ENCODE data around the gene ZNF800. TPM values are rescaled to one million over a fixed set of nuclear protein-coding genes. Genes with fewer than 3 reads are reported as not detected.

Gene ZNF800
- total RNA-seq, 2 donors from 2014 or later = 29.8 to 33.9 TPM

- no peak overlapping the region for H3K27ac ChIP-seq
- intact Hi-C loops (cut with DNase I) = no loop called here
- no peak for DNase-seq (ENCODE audit: low spot score)
- no peak overlapping the region for H3K4me3 ChIP-seq
- H3K9me3 ChIP-seq = no peaks in the 10 kb centered on the region
- H3K4me1 ChIP-seq (replicated peaks) = no peaks in the 10 kb centered on the region
- H3K27me3 ChIP-seq (replicated peaks; ENCODE audit: insufficient read depth) = no peaks in the 10 kb centered on the region
- no peaks in the 10 kb centered on the region for H3K36me3 ChIP-seq
- 39% methylated on average over 5 of the region's 5 CpGs for WGBS
- TF ChIP-seq POLR2AphosphoS5 (IDR thresholded peaks at IDR 0.05) = no peak
- TF ChIP-seq POLR2A (IDR thresholded peaks at IDR 0.05) = no peak
- TF ChIP-seq, protein P1, sequence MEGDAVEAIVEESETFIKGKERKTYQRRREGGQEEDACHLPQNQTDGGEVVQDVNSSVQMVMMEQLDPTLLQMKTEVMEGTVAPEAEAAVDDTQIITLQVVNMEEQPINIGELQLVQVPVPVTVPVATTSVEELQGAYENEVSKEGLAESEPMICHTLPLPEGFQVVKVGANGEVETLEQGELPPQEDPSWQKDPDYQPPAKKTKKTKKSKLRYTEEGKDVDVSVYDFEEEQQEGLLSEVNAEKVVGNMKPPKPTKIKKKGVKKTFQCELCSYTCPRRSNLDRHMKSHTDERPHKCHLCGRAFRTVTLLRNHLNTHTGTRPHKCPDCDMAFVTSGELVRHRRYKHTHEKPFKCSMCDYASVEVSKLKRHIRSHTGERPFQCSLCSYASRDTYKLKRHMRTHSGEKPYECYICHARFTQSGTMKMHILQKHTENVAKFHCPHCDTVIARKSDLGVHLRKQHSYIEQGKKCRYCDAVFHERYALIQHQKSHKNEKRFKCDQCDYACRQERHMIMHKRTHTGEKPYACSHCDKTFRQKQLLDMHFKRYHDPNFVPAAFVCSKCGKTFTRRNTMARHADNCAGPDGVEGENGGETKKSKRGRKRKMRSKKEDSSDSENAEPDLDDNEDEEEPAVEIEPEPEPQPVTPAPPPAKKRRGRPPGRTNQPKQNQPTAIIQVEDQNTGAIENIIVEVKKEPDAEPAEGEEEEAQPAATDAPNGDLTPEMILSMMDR (IDR thresholded peaks at IDR 0.05) = no peak
Measured at GRCh38 chr7:127365164-127365956, 27.1 kb downstream of the ZNF800 start.

GRCh38 chr7:127362364-127363027, 30.0 kb downstream of the ZNF800 start:
- intact Hi-C loops (cut with DNase I) = no loop called here
- no peak for DNase-seq (ENCODE audit: low spot score)
- no peak overlapping the region for H3K4me3 ChIP-seq
- 87% methylated on average over 4 of the region's 4 CpGs for WGBS
- TF ChIP-seq POLR2A (IDR thresholded peaks at IDR 0.05) (no peak), POLR2AphosphoS5 (IDR thresholded peaks at IDR 0.05) (no peak)
- TF ChIP-seq, protein P1 (IDR thresholded peaks at IDR 0.05) = no peak
- H3K4me1 ChIP-seq (replicated peaks) = no peaks in the 10 kb centered on the region
- H3K27me3 ChIP-seq (replicated peaks; ENCODE audit: insufficient read depth) = no peaks in the 10 kb centered on the region
- no peaks in the 10 kb centered on the region for H3K36me3 ChIP-seq
- no peaks in the 10 kb centered on the region for H3K9me3 ChIP-seq
- H3K27ac ChIP-seq = no peak overlapping the region

DNA sequence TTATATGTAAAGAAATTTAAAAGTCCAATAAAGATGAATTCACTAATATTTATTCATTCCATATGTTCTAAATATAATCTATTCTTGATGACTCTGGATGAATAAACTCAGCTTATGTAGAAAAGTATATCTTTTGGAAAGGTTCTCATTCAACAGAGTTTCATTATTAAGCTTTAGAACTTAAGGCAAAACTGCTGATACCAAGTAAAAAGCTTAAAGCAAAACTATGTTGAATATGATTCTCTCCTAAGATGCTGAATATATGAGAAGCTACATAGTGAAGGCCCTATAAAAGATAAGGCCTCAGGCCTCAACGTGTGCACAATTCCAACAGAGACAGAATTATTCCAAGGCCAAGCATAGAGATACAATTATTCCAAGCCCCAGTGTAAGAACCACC, 30.8 kb downstream of the ZNF800 start:
- WGBS = 78% methylated on average over 1 of the region's 1 CpG
- TF ChIP-seq, protein P1 (IDR thresholded peaks at IDR 0.05) = no peak
- no peak for TF ChIP-seq POLR2A (IDR thresholded peaks at IDR 0.05)
- TF ChIP-seq POLR2AphosphoS5 (IDR thresholded peaks at IDR 0.05) = no peak
- no peak for DNase-seq (ENCODE audit: low spot score)
- H3K36me3 ChIP-seq = no peaks in the 10 kb centered on the region
- H3K27ac ChIP-seq = no peak overlapping the region
- intact Hi-C loops (cut with DNase I) = no loop called here
- no peaks in the 10 kb centered on the region for H3K27me3 ChIP-seq (replicated peaks; ENCODE audit: insufficient read depth)
- H3K4me1 ChIP-seq (replicated peaks) = no peaks in the 10 kb centered on the region
- no peak overlapping the region for H3K4me3 ChIP-seq
- no peaks in the 10 kb centered on the region for H3K9me3 ChIP-seq

GRCh38 chr7:127359011-127359410, 33.5 kb downstream of the ZNF800 start:
- Histone ChIP-seq H3K27me3 (replicated peaks; ENCODE audit: insufficient read depth) (no peaks in the 10 kb centered on the region), H3K4me1 (replicated peaks) (no peaks in the 10 kb centered on the region), H3K27ac (no peak overlapping the region), H3K9me3 (no peaks in the 10 kb centered on the region), H3K36me3 (no peaks in the 10 kb centered on the region), H3K4me3 (no peak overlapping the region)
- no peak for TF ChIP-seq POLR2AphosphoS5 (IDR thresholded peaks at IDR 0.05)
- TF ChIP-seq, protein P1 (IDR thresholded peaks at IDR 0.05) = no peak
- TF ChIP-seq POLR2A (IDR thresholded peaks at IDR 0.05) = no peak
- intact Hi-C loops (cut with DNase I) = no loop called here
- 95% methylated on average over 1 of the region's 1 CpG for WGBS
- no peak for DNase-seq (ENCODE audit: low spot score)
